Ecto neural progenitor cell (in vitro differentiated cells): ENCODE data around the gene SHQ1.

Experiments
- DNase-seq: peaks from one replicate; pipeline ENCODE4 v3.0.0-alpha.2; 2018; ENCODE audit warnings: low spot score

SHQ1 gene

DNA sequence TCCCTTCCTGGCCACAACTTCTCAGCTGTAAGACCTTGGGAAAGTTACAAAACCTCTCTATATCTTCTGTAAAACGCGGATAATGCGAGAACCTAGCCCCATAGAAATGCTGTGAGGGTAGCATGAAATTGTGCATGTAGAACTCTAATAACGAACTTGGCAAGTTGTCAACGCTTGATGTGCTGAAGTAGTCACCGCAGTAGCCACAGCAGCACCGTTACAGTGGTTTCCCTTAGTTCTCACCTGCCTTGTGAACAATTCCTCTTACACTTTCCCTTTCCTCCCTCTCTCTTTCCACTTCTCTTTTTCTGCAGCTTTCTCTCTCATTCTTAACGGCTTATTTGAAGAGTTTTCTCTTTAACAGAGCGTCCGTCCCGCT, 447 bp upstream of the SHQ1 start:
- no peak for DNase-seq

DNA sequence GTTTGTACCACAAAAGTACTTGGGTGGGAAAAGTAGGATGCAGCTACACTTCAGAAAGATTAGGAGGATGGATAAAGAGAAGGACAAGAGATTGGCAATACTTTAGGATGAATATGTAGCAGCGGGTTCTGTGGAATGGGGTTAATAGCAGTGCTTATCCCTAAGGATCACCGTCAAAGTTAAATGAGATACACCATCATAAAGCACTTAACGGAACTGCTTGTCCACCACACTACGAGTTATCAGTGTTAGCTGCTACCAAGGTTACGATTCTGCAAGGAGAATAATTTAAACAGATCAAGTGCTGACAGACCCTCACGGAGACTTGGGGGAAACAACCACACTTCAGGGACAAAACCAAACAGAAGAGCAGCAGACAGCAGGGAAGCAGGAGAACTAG, 963 bp downstream of the SHQ1 start:
- DNase-seq = no peak

DNA sequence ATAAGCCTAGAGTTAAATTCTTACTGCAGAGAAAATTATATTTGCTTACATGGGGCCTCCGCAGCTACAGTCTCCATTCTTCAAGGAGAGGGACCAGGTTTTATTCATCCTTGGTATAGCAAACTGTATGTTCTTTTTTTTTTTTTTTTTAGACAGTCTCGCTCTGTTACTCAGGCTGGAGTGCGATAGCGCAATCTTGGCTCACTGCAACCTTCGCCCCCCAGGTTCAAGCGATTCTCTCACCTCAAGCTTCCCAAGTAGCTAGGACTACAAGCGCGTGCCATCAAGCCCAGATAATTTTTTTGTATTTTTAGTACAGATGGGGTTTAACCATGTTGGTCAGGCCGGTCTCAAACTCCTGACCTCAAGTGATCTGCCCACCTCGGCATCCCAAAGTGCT, 2.1 kb downstream of the SHQ1 start:
- no peak for DNase-seq

DNA sequence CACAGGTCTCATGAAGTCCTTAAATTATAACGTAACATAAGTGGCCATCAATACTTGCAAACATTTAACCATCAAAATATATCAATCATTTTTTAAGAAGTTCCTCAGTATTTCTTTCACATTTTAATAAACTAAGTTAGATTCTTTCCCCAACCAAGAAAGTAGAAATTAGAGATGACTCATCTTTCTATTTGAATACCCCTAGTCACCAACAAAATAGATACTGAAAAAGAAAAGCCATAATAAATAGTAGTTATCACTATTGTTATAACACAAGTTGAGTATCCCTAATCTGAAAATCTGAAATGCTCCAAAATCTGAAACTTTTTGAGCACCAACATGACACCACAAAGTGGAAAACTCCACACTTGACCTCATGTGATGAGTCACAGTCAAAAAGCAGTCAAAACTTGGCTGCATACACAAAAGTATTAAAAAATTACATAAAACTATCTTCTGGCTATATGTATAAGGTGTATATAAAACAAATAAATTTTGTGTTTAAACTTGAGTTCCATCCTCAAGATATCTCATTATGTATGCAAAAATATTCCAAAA, 3.7 kb downstream of the SHQ1 start:
- no peak for DNase-seq

DNA sequence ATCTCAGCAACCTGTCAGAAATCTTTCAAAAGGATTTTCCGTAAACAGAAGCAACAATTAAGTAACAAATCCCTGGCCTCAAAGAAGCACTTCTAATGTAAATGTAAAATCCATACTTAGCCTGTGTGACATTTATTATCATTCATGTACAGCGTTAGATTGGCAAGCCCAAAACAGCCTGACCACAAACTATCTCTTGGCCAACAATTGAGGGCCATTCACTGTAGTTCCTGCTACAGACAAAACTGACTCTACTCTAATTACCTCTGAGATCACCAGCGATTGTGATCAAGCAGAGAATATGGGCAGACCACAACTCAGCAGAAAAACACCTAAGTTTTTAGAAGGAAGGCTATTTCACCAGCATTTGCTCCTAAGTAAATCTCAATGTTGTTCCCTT, 9.2 kb downstream of the SHQ1 start:
- no peak for DNase-seq

DNA sequence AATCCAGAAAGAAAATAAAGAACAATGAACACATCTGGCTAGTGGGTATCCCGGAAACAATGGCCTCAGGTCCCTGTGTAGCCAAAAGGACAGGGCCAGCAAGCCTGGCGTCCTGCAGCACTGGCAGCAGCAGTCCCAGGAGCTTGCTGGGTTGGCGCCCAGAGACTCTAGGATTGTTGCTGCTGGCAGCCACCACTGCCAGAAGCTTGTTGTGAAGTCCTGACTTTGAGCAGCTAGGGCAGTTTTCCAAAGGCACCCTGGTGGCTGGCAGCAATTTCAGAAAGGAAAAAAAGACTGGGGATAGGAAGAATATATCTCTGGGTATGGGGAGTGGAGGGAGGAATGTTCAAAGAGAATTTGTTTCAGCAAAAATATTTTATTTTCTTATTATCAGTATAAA, 11.3 kb downstream of the SHQ1 start:
- no peak for DNase-seq

DNA sequence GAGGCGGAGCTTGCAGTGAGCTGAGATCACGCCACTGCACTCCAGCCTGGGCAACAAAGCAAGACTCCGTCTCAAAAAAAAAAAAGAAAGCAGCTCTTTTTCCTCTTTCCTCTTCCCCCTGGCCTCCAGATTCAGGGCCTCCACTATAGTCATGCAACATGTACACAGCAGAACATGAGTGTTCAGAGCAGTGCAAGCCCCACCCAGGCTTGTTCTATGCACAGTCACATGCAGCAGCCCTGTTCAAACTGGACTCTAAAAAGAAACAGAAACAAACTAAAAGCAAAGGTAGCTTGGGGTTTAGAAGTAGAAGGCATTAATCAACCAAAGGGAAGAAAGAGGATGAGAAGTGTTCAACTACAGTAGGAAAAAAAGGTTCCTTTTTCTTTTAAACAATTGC, 11.8 kb downstream of the SHQ1 start:
- DNase-seq = no peak

DNA sequence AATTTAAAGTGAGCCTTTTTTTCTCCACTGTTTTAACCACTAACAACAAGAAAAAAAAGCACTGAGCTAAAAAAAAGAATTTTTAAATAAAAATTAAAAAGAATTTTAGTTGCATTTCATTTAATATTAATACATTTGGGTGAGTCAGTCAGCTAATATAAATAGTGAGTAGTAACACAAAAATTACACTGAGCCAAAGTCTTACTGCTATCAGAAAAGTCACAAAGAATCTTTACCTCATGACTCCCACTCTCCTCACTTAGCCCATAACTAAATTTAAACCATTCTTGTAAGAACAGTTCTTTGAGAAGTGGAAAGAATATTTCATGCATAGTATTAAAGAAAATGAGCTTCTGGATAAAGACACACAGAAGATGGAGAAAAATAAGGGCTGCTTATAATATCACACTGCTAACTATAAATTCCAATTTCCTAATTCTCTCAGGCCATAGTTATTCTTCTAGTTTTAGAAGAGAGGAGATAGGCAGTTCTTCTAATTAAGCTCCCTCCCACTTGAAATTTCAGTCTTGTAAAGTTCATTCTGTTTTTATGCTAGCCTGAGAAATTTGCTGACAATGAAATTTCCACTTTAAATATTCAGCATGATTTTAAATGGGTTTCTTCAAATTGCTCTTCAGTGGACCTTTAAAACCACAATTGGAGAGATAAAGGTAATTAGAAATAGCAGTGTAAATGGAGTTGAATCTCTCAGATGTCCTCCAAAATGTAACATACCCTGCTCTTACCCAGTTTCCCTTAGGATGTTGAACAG, 17.6 kb downstream of the SHQ1 start:
- no peak for DNase-seq

DNA sequence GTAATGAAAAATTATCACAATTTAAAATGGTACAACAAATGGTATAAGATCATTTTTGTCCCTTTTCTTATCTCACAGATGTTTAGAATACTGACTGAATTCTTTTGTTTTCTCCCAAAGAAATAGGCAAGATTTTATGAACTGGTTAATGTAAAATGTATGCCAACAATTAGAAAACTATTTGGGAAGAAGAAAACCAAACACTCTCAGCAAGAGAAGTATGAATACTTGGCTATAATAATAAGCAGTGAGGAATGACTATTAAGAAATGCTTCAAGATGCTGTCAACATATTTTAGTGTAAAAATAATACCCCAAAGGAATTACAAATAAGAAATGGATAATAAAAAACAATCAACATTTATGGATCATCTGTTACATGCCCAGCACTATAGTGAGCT, 18.5 kb downstream of the SHQ1 start:
- no peak for DNase-seq

DNA sequence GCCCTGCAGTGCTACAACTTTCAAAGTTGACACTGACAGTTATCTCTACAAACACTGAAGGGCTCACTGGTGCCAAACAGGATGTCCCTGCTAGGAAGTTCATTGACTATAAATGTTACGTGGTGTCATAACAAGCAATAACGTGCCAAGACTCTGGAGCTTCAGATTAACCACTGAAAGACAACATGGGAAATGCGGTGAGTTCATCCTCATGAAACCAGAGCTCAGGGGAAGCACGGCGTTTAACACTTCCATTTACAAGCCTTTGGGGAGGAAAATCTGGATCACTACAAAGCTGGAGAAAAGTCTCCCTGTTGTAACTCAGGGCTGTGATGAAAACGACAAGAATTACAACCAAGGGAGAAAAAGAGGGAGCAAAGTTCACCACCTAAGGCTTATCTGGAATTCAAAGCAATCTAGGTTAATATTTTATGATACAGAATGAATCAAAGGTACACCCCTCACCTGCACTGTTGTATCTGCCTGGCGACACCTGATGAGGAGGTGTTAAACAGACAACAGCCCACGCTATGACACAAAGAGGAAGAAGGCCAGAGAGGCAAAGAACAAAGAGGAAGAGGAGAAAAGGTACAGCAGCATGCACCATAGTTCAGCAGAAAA, 27.0 kb downstream of the SHQ1 start:
- no peak for DNase-seq

DNA sequence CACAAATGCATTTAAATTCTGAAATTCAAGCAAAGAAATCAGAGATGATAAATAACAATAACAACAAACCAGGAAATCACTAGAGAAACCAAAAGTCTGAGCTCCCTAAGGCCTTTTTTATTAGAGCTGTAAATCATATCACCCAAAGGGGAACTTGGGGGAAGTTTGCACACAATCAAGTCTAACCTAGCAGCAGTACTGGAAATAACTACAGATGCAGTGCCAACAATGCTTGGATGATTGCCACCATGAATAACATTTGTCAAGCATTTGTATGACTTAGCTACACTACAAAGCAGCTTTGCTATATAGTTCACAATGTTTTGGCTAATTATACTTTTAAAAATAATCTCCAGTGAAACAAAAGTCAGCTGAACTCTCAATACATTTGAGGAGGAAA, 27.8 kb downstream of the SHQ1 start:
- no peak for DNase-seq

DNA sequence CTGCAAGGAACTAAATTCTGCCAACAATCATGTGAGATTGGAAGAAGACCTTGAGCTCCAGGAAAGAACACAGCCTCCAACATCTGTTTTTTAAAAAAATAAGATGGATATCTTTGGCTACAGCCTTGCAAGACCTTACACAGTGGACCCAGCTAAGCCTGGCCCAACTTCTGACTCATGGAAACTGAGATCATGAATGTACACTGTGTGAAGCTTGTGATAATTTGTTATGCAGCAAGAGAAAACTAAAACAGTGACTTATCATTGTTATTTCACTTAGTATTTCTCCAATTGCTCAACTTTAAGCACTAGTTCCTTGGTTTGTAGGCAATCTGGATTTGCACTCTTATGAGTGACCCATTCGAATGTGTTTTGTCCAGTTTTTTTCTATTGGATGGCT, 29.3 kb downstream of the SHQ1 start:
- no peak for DNase-seq

DNA sequence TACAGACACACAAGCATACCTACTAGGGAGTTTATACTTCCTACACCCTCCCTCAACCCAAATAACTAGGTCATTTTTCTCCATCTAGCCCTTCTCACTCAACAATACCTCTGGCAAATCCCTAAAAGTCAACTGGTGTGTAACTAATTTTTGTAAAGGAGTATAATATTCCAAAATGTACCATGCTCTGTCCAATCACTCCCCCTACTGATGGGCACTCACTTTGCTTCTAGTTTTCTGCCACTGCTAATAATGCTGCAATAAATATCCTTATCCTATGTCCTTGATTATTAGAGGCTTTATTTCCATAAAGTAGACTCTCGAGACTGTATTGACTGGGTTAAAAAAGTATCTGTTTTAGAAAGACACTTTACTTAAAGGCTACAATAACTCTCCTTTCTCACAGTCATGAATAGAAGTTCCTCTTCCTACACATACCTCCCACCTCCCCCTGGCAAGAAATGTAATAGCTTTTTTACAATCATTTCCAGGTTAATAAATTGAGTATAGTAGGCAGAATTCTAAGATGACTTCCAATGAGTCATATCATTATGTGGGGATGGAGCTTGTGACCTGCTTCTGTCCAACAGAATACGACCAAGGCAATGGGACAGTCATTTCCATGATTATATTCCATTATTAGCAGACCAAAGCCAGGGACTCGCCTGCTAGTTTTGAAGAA, 30.0 kb downstream of the SHQ1 start:
- no peak for DNase-seq

DNA sequence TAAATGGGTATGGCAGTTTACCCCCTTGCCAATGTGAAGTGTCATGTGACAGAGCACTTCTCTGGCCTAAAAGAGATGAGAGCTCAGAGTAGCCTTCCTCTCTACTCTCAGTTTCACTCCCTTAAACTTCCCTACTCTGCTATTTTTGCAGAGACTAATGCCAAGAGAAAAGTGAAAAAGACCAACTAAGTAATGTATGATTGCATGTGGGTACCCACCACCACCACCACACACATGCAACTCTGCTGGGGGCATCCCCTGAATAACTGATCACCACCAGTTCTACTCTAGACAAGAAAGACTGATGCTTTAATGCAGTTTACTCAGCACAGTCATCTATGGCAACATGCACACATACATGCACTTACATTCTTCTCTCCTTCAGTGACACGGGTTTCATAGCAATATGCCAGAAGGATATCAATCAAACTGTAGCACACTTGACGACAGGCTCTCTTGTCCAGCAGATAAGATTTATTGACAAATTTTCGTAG, 31.3 kb downstream of the SHQ1 start:
- DNase-seq = no peak

DNA sequence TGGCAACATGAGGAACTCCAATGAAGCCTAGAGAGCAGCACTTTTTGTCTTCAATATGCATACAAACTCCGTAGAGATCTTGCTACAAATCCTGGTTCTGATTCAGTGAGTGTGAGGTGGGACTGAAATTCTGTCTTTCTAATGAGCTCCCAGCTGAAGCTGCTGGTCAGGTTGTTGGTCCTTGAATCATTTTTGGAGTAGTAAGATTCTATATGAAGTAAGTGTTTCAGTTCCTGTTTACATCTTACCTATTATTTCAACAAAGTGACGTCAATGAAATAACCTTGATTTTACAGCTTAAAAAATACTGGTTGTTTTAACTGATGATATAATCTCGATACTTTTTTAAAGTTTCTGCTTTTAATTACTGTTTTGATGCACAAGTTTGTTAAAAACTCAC, 33.9 kb downstream of the SHQ1 start:
- no peak for DNase-seq

DNA sequence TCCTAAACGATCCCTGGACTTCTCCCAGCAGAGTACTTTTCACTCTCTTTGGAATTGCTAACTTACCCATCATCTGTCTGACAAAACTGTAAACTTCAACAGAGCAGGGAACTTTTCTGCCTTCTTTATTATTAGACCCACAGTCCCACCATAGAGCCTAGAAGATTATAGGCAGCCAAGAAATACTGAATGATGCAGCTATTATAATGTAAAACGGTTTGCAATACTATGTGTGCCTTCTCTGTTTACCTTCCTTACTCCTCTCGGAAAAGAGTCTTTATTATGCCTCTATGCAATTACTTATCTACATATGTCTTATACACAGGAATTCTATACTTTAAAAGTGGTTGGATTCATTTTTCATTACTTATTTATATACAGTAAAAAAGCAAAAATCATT, 36.0 kb downstream of the SHQ1 start:
- no peak for DNase-seq

DNA sequence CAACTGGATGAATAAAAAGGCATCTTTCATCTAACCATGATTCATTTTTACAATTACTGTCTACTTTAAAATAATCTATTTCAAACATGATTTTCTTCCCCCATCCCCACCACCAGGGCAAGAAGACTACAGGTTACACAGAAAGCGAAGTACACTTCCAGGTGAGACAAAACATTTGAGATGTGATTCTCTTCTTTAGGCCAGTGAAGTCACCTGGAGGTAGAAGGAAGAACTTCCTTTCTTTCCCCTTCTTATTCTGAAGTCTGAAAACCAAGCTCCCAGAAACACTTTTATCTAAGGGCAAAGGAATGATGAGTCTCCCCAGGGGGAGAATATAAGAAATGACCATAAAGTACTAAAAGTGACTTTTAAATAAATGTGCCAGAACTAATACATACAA, 36.7 kb downstream of the SHQ1 start:
- DNase-seq = no peak

DNA sequence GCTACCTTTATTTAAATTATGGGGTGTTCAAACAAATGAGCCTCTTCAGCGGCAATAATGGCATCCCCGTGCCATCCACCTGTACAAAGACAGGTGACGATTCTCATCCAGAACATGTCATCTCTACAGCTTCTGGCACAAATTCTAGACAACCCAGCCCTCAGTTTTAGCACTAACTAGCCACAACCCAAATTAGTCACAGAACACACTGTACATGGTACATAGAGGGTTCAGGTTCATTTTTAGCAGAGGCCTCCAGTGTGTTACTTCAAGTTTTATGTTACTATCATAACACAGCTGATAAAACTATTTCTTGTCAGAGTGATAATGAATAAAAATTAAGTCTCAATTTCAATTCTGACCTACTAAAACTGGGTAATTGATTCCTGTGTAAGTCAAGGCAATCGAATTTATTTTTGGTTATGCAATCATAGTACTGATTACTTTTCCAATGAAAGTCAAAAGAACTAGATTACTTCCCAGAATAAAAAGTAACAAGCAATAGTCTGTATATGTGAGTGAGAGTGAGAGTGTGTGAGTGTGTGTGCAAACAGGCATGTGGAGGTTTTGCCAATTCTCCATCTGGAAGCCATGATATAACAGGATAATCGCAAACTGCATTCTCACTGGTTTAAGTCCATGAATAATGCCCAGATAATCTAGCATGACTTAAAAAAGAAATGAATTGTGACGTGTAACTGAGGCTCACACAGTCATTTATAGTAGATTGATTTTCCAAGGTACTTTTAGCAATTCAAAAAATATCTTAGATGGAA, 37.4 kb downstream of the SHQ1 start:
- no peak for DNase-seq

DNA sequence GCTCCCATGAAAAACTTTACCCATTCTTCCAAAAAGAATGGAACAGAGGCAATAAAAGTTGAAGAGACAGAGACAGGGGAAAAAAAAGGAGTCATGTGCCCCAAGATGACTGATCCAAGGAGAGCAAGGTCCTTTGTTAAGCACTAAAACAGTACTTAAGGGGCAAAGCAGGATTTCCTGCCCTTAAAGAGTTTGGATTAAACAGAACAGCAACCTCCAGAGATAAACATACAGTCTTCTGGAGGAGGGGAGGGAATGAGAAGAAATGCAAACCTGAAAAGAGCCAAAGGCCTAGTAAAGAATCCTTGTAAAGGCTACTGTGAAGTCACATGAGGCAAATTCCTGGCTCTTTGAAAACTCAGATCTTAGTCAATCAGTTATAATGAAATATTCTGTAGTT, 38.2 kb downstream of the SHQ1 start:
- DNase-seq = no peak

DNA sequence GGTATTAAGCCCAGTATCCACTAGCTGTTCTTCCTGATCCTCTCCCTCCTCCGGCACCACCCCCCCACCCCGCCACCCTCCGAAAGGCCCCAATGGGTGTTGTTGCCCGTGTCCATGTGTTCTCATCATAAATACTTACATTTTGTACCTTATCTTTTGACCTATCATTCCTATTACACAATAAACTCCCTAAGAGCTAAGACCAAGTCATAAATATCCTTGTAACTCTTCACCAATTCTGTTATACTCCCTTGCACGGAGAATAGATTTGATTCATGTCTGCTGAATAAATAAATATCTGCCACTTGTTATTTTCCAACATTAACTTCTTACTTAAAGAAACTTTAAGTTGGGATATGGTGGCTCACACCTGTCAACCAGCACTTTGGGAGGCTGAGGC, 43.9 kb downstream of the SHQ1 start:
- DNase-seq = no peak

DNA sequence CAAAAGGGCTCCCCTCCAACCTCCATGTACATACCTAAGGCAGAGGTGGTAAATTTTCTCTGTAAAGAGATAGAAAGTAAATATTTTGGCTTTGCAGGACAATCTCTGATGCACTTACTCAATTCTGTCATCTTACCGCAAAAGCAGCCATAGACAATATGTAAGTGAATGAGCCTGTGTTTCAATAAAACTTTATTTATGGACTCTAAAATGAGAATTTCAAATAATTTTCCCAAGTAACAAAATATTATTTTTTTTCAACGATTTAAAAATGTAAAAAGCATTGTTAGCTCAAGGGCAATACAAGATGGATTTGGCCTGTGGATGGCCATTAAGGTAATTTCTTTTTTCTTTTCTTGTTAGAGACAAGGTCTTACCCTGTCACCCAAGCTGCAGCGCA, 44.7 kb downstream of the SHQ1 start:
- DNase-seq = no peak

DNA sequence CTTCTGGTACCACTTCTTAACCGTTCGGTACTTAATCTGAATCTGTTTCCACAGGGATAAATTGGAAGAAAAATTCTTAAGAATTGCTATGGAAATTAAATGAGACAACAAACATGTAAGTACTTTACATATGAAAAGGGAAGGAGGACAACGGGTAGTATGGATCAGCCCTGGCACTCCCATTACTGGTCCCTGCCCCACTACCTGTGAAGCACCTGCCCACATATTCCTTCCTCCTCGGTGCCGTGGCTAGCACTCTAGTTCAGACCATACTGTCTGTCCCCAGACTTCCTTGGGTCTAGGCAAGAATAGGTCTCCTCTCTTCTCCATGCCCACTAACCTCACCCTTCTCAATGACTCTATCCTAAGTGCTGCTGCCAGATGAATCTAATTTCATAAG, 46.2 kb downstream of the SHQ1 start:
- DNase-seq = no peak
